Neutrophil (primary cell): ENCODE measurements around the gene TMEM272.
A peak's percentile ranks its signal among the peaks of the same experiment; 100 is the strongest.

Experiments used
- H3K27ac ChIP-seq: fragments of 200-600 bp; sonication (generic); 2 replicates; pipeline ENCODE4 v1.5.1; 2016; ENCODE audit warnings: mild to moderate bottlenecking, moderate library complexity
- H3K27me3 ChIP-seq: fragments of 200-600 bp; sonication (generic); 2 replicates; pipeline ENCODE4 v1.6.0; 2016; ENCODE audit warnings: mild to moderate bottlenecking
- H3K36me3 ChIP-seq: fragments of 200-600 bp; sonication (generic); 2 replicates; pipeline ENCODE4 v1.5.1; 2017
- H3K4me1 ChIP-seq, 2 experiments: fragments of 200-600 bp in 1 of 2; sonication (generic) in 1 of 2; 1 replicate in 1 of 2; 2 replicates in 1 of 2; pipeline versions ENCODE4 v1.5.1 to v1.6.1; 2013 to 2016; ENCODE audit warnings: low read depth in 1 of 2, low read length in 1 of 2, mild to moderate bottlenecking in 1 of 2, moderate library complexity in 1 of 2; ENCODE audit not compliant: control insufficient read depth in 1 of 2, insufficient read depth in 1 of 2
- H3K4me3 ChIP-seq, 2 experiments: fragments of 200-600 bp in 1 of 2; sonication (generic) in 1 of 2; 1 replicate in 1 of 2; 2 replicates in 1 of 2; pipeline ENCODE4 v1.5.1; 2013 to 2016; ENCODE audit warnings: low read depth in 1 of 2, low read length in 1 of 2, mild to moderate bottlenecking in 1 of 2, moderate library complexity in 1 of 2
- H3K9me3 ChIP-seq: fragments of 200-600 bp; sonication (generic); 2 replicates; pipeline ENCODE4 v1.5.1; 2016
- CTCF ChIP-seq: fragments of 200-600 bp; sonication (generic); IDR thresholded peaks from 2 replicates; pipeline ENCODE4 v1.5.1; 2016; ENCODE audit warnings: antibody characterized with exemption

Gene TMEM272

GRCh38 chr13:51817717-51818116, 27.3 kb downstream of the TMEM272 start:
- H3K9me3 ChIP-seq = no peaks in the 10 kb centered on the region
- no peaks in the 10 kb centered on the region for H3K36me3 ChIP-seq
- no peak overlapping the region for H3K4me3 ChIP-seq
- H3K27me3 ChIP-seq = no peaks in the 10 kb centered on the region
- H3K27ac ChIP-seq = peak overlapping the region; percentile 97
- peaks cover 91 to 96% of the 10 kb centered on the region in 2 experiments for H3K4me1 ChIP-seq
- no peak for TF ChIP-seq CTCF

- Histone ChIP-seq H3K27ac (peak overlapping the region; percentile 62), H3K27me3 (no peaks in the 10 kb centered on the region), H3K36me3 (peaks cover 6% of the 10 kb centered on the region), H3K4me1 (peaks cover 87 to 93% of the 10 kb centered on the region in 2 experiments), H3K9me3 (no peaks in the 10 kb centered on the region), H3K4me3 (no peak overlapping the region)
- TF ChIP-seq CTCF = no peak
Observed at GRCh38 chr13:51816604-51817249, 28.2 kb downstream of the TMEM272 start.

GRCh38 chr13:51815848-51816247, 29.1 kb downstream of the TMEM272 start:
- Histone ChIP-seq H3K9me3 (no peaks in the 10 kb centered on the region), H3K4me3 (no peak overlapping the region), H3K36me3 (peaks cover 9% of the 10 kb centered on the region), H3K4me1 (peaks cover 78 to 84% of the 10 kb centered on the region in 2 experiments), H3K27ac (peak overlapping the region; percentile 62), H3K27me3 (no peaks in the 10 kb centered on the region)
- TF ChIP-seq CTCF = no peak

GRCh38 chr13:51814825-51815650, 29.9 kb downstream of the TMEM272 start:
- TF ChIP-seq CTCF = peak; percentile 91
- Histone ChIP-seq H3K4me1 (peaks cover 70 to 76% of the 10 kb centered on the region in 2 experiments), H3K9me3 (no peaks in the 10 kb centered on the region), H3K4me3 (peak overlapping the region; percentile 13 to 38), H3K36me3 (peaks cover 9% of the 10 kb centered on the region), H3K27ac (peak overlapping the region; percentile 62), H3K27me3 (no peaks in the 10 kb centered on the region)

GRCh38 chr13:51814071-51814470, 30.9 kb downstream of the TMEM272 start:
- Histone ChIP-seq H3K27ac (peak overlapping the region; percentile 62), H3K9me3 (no peaks in the 10 kb centered on the region), H3K36me3 (peaks cover 9% of the 10 kb centered on the region), H3K27me3 (no peaks in the 10 kb centered on the region), H3K4me1 (peaks cover 65 to 75% of the 10 kb centered on the region in 2 experiments), H3K4me3 (no peak overlapping the region)
- TF ChIP-seq CTCF = no peak
